Measurements from ENCODE around the gene OXER1. TPM values are rescaled to one million over a fixed set of nuclear protein-coding genes. Genes with fewer than 3 reads are reported as not detected.

OXER1 gene, protein sequence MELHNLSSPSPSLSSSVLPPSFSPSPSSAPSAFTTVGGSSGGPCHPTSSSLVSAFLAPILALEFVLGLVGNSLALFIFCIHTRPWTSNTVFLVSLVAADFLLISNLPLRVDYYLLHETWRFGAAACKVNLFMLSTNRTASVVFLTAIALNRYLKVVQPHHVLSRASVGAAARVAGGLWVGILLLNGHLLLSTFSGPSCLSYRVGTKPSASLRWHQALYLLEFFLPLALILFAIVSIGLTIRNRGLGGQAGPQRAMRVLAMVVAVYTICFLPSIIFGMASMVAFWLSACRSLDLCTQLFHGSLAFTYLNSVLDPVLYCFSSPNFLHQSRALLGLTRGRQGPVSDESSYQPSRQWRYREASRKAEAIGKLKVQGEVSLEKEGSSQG
- total RNA-seq, result 1 to 10 TPM in 5 of 9 donors, under 1 TPM in 3, not detected in 1; 0.22 to 2.4 (median 1.3) TPM
- 10 to 100 TPM in 1 of 3 donors, 1 to 10 TPM in 1, under 1 TPM in 1; 0.16 to 11.2 (median 5.2) TPM for polyA plus RNA-seq
- long read RNA-seq, donor 1, result 0 reads
- long read RNA-seq, donor 2, result 0 reads
- long read RNA-seq, donor 3, result 0 reads
- long read RNA-seq, donor 4, result 0 reads
- long read RNA-seq, donor 5, partial matches to known transcripts, result 0 of 4 reads
- long read RNA-seq, donor 5, other reads (novel, unspliced or antisense), result 0 of 4 reads
- long read RNA-seq, donor 6, result 0 reads
- long read RNA-seq, donor 7, partial matches to known transcripts, result 0 of 1 reads
- long read RNA-seq, donor 7, other reads (novel, unspliced or antisense), result 0 of 1 reads
- long read RNA-seq, donor 8, partial matches to known transcripts, result 0 of 1 reads
- long read RNA-seq, donor 8, other reads (novel, unspliced or antisense), result 0 of 1 reads
- long read RNA-seq, donor 9, result 0 reads
- long read RNA-seq, donor 10, partial matches to known transcripts, result 0 of 1 reads
- long read RNA-seq, donor 10, other reads (novel, unspliced or antisense), result 0 of 1 reads

DNA sequence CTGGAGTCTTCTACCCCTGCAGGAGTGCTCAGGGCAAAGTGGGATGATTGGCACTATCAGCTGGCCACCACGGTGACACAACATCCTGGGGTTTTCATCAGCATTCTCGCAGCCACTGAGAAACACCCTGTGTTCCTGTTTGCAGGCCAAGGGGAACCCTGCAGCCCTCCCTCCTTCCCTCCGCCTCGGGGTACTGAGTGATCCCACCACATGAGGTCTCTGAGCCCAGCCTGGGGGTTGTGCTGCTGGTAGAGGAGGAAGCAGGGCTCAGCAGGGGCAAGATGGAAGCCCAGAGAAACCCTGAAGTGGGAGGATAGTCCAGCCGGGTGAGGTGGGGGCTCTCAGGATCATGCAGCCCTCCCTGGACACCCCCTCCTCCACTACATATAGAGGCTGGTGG is at the start of gene OXER1:
Gene OXER1 (minus strand): TSS at position 40 of the 400 bp plus-strand sequence. CDS start 73 bp downstream, outside the sequence.
- H3K27me3 ChIP-seq, result no peaks in the 10 kb centered on the region
- DNase-seq, result no peak

DNA sequence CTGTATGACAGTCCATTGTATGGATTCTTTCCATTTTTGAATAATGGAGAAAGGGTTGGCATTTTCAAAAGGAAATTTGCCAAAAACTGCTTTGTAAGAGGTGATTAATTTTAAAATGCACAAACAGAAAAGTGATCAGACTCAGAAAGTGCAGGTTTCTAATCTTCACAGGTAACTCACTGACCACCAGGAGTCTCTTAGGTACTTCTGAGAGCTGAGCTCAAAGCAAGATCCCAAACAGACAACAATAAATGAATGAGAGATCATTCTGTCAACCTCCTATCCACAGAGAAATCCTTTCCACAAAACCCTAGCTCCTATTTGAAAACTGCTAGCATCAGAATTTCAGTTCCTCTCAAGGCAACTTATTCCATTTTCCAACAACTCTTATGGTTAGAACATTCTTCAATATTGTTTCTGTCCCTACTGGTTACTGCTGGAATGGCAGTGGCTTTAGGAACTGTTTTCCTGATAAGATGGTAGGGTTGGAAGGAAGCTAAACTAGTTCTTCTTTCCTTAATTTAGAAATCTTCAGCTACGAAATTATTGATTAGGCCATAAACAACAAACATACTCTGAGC is 49.1 kb upstream of the OXER1 start:
- intact Hi-C loops (cut with DNase I), result no loop called here
- Histone ChIP-seq H3K27me3 (no peaks in the 10 kb centered on the region), H3K36me3 (replicated peaks in 1 of 2) (no peaks in the 10 kb centered on the region), H3K4me3 (no peak overlapping the region), H3K27ac (no peak overlapping the region), H3K4me1 (replicated peaks in 1 of 2) (peaks cover 10 to 13% of the 10 kb centered on the region in 2 donors), H3K9me3 (replicated peaks in 1 of 3) (no peaks in the 10 kb centered on the region)
- DNase-seq, result no peak
- 49 to 69% (median 59%) methylated on average over 1 of the region's 1 CpG for WGBS, 4 donors
- TF ChIP-seq, protein P1, sequence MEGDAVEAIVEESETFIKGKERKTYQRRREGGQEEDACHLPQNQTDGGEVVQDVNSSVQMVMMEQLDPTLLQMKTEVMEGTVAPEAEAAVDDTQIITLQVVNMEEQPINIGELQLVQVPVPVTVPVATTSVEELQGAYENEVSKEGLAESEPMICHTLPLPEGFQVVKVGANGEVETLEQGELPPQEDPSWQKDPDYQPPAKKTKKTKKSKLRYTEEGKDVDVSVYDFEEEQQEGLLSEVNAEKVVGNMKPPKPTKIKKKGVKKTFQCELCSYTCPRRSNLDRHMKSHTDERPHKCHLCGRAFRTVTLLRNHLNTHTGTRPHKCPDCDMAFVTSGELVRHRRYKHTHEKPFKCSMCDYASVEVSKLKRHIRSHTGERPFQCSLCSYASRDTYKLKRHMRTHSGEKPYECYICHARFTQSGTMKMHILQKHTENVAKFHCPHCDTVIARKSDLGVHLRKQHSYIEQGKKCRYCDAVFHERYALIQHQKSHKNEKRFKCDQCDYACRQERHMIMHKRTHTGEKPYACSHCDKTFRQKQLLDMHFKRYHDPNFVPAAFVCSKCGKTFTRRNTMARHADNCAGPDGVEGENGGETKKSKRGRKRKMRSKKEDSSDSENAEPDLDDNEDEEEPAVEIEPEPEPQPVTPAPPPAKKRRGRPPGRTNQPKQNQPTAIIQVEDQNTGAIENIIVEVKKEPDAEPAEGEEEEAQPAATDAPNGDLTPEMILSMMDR (IDR thresholded peaks at IDR 0.05), result peak; percentile 23 to 54 (median 45)
- TF ChIP-seq POLR2A (IDR thresholded peaks at IDR 0.05), result no peak

More for the DNA sequence above, at the start of gene OXER1:
- H3K36me3 ChIP-seq (replicated peaks in 1 of 2), result no peaks in the 10 kb centered on the region
- no peak for TF ChIP-seq POLR2A (IDR thresholded peaks at IDR 0.05)
- TF ChIP-seq, protein P1 (IDR thresholded peaks at IDR 0.05), result no peak
- 68 to 80% (median 77%) methylated on average over 4 to 5 of the region's 5 CpGs for WGBS, 4 donors
- no peak within 1 kb of the TSS for H3K27ac ChIP-seq
- no peak within 1 kb of the TSS for H3K4me3 ChIP-seq
- H3K9me3 ChIP-seq (replicated peaks in 1 of 3), result no peaks in the 10 kb centered on the region
- intact Hi-C loops (cut with DNase I), result no loop called here
- H3K4me1 ChIP-seq (replicated peaks in 1 of 2), result no peaks in the 10 kb centered on the region

DNA sequence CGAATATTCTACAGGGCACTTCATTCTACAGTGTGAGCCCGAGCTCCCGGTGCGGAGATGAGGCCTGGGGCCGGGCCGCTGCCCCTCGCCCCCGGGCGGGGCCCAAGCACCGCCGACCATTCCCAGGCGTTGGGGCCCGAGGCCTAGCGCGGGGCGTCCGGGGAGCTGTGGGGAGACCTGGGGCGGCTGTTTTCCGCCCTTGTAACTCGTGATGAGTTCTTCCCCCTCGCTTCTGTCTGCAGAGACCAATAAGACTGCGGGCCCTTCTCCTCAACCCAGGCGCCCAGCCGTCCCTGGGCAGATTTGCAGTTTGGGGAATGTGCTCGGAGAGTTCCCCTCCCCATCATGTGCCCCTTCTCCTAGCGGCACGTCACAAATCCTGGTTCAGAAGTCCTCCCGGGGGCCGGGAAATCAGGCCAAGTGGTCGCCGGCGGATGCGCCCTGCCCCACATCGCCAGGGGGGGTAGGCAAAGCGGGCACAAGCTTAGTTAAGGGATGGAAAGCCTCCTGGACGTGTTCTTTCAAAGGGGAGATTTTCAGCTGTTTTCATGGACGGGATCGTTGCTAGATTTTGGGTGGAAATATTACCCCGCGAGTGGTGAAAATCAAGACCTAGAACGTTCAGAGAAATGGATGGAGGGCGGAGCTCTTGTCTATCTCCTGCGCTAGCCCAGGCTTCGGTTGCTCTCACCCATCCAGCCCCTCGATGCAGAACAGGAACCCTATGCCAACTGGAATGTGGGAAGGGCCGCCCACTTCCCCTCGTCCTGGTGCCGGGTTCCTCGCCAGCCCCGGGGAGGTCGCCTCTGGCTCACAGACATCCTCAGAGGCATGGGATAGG is 47.3 kb upstream of the OXER1 start:
- Histone ChIP-seq H3K9me3 (replicated peaks in 1 of 3) (no peaks in the 10 kb centered on the region), H3K27ac (peak overlapping the region; percentile 86 to 100 (median 99)), H3K27me3 (no peaks in the 10 kb centered on the region), H3K36me3 (replicated peaks in 1 of 2) (no peaks in the 10 kb centered on the region), H3K4me1 (replicated peaks in 1 of 2) (peaks cover 10 to 13% of the 10 kb centered on the region in 2 donors), H3K4me3 (peak overlapping the region in 2 of 4 donors; percentile 38 to 78)
- peak; percentile 43 to 76 (median 62) for DNase-seq
- 20 to 46% (median 26%) methylated on average over 17 to 51 of the region's 51 CpGs for WGBS, 4 donors
- intact Hi-C loops (cut with DNase I), result no loop called here
- TF ChIP-seq POLR2A (IDR thresholded peaks at IDR 0.05), result no peak
- TF ChIP-seq, protein P1 (IDR thresholded peaks at IDR 0.05), result no peak
